ENCODE measurements around the gene SLC4A2. TPM values are rescaled to one million over a fixed set of nuclear protein-coding genes. Genes with fewer than 3 reads are reported as not detected.

The SLC4A2 gene
- total RNA-seq, 1 donor from 2014 or later: 371 TPM

- H3K27ac Mint-ChIP-seq (ENCODE audit: unreplicated experiment): peak overlapping the region; percentile 17
- no peaks in the 10 kb centered on the region for H3K9me3 Mint-ChIP-seq (ENCODE audit: low read depth)
- TF ChIP-seq CTCF (IDR thresholded peaks at IDR 0.05): no peak
- peaks cover 27% of the 10 kb centered on the region for H3K36me3 Mint-ChIP-seq (ENCODE audit: low read depth)
- no peak for DNase-seq (ENCODE audit: low spot score)
- no peaks in the 10 kb centered on the region for H3K27me3 Mint-ChIP-seq (ENCODE audit: low read depth)
- peaks cover 15% of the 10 kb centered on the region for H3K4me1 Mint-ChIP-seq (ENCODE audit: low read depth)
- no peak overlapping the region for H3K4me3 Mint-ChIP-seq (ENCODE audit: unreplicated experiment)
Observed at GRCh38 chr7:151069841-151070573, 10.6 kb downstream of the SLC4A2 start.

- Mint-ChIP-seq H3K4me3 (ENCODE audit: unreplicated experiment) (no peak overlapping the region), H3K9me3 (ENCODE audit: low read depth) (no peaks in the 10 kb centered on the region), H3K4me1 (ENCODE audit: low read depth) (peaks cover 11% of the 10 kb centered on the region), H3K27me3 (ENCODE audit: low read depth) (no peaks in the 10 kb centered on the region), H3K27ac (ENCODE audit: unreplicated experiment) (no peak overlapping the region), H3K36me3 (ENCODE audit: low read depth) (peaks cover 25% of the 10 kb centered on the region)
- no peak for TF ChIP-seq CTCF (IDR thresholded peaks at IDR 0.05)
- no peak for DNase-seq (ENCODE audit: low spot score)
Observed at GRCh38 chr7:151070574-151070960, 11.2 kb downstream of the SLC4A2 start.

GRCh38 chr7:151071032-151071866, 11.9 kb downstream of the SLC4A2 start:
- TF ChIP-seq CTCF (IDR thresholded peaks at IDR 0.05): no peak
- Mint-ChIP-seq H3K4me1 (ENCODE audit: low read depth) (peaks cover 11% of the 10 kb centered on the region), H3K36me3 (ENCODE audit: low read depth) (peaks cover 28% of the 10 kb centered on the region), H3K27me3 (ENCODE audit: low read depth) (no peaks in the 10 kb centered on the region), H3K27ac (ENCODE audit: unreplicated experiment) (no peak overlapping the region), H3K9me3 (ENCODE audit: low read depth) (no peaks in the 10 kb centered on the region), H3K4me3 (ENCODE audit: unreplicated experiment) (no peak overlapping the region)
- DNase-seq (ENCODE audit: low spot score): no peak

- Mint-ChIP-seq H3K36me3 (ENCODE audit: low read depth) (peaks cover 23% of the 10 kb centered on the region), H3K4me1 (ENCODE audit: low read depth) (peaks cover 19% of the 10 kb centered on the region), H3K9me3 (ENCODE audit: low read depth) (no peaks in the 10 kb centered on the region), H3K4me3 (ENCODE audit: unreplicated experiment) (no peak overlapping the region), H3K27ac (ENCODE audit: unreplicated experiment) (peak overlapping the region; percentile 36), H3K27me3 (ENCODE audit: low read depth) (no peaks in the 10 kb centered on the region)
- no peak for TF ChIP-seq CTCF (IDR thresholded peaks at IDR 0.05)
- no peak for DNase-seq (ENCODE audit: low spot score)
Observed at GRCh38 chr7:151073990-151074389, 14.6 kb downstream of the SLC4A2 start.

- Mint-ChIP-seq H3K36me3 (ENCODE audit: low read depth) (peaks cover 19% of the 10 kb centered on the region), H3K4me3 (ENCODE audit: unreplicated experiment) (no peak overlapping the region)
- TF ChIP-seq CTCF (IDR thresholded peaks at IDR 0.05): no peak
Observed at GRCh38 chr7:151074817-151075661, 15.7 kb downstream of the SLC4A2 start.

More at GRCh38 chr7:151074817-151075661, 15.7 kb downstream of the SLC4A2 start:
- Mint-ChIP-seq H3K4me1 (ENCODE audit: low read depth) (peaks cover 28% of the 10 kb centered on the region), H3K27ac (ENCODE audit: unreplicated experiment) (peak overlapping the region; percentile 45), H3K9me3 (ENCODE audit: low read depth) (no peaks in the 10 kb centered on the region), H3K27me3 (ENCODE audit: low read depth) (no peaks in the 10 kb centered on the region)
- no peak for DNase-seq (ENCODE audit: low spot score)

All from chondrocyte (in vitro differentiated cells).